DOHH2 (cell line): ENCODE data around the gene ILF2.

Experiments used
- H3F3A ChIP-seq: fragments of 200-600 bp; sonication (generic), shearing (Covaris generic); 2 replicates; pipeline ENCODE4 v1.6.0; 2016; ENCODE audit warnings: antibody characterized with exemption, mild to moderate bottlenecking; ENCODE audit not compliant: control insufficient read depth, insufficient read depth
- H3K27ac ChIP-seq: fragments of 200-600 bp; sonication (generic); 2 replicates; pipeline ENCODE4 v1.5.1; 2014; ENCODE audit warnings: low read depth, mild to moderate bottlenecking, low read length, moderate library complexity
- H3K27me3 ChIP-seq: fragments of 200-600 bp; sonication (generic); 2 replicates; pipeline ENCODE4 v1.6.1; 2014; ENCODE audit warnings: mild to moderate bottlenecking, low read length, mixed read lengths; ENCODE audit not compliant: control insufficient read depth
- H3K36me3 ChIP-seq: fragments of 200-600 bp; sonication (generic); 2 replicates; pipeline ENCODE4 v1.6.1; 2014; ENCODE audit warnings: mild to moderate bottlenecking, low read length, moderate library complexity, mixed read lengths; ENCODE audit not compliant: control insufficient read depth
- H3K4me1 ChIP-seq: fragments of 200-600 bp; sonication (generic); 2 replicates; pipeline ENCODE4 v1.6.1; 2014; ENCODE audit warnings: mild to moderate bottlenecking, low read length, mixed read lengths; ENCODE audit not compliant: control insufficient read depth
- H3K4me2 ChIP-seq: fragments of 200-600 bp; sonication (generic); 2 replicates; pipeline ENCODE4 v1.6.0; 2014; ENCODE audit warnings: mild to moderate bottlenecking, low read length, moderate library complexity
- H3K4me3 ChIP-seq: fragments of 200-600 bp; sonication (generic); 2 replicates; pipeline ENCODE4 v1.5.1; 2014; ENCODE audit warnings: mild to moderate bottlenecking, low read length, mixed read lengths
- H3K79me2 ChIP-seq: fragments of 200-600 bp; sonication (generic); 2 replicates; pipeline ENCODE4 v1.6.1; 2014; ENCODE audit warnings: mild to moderate bottlenecking, low read length, mixed read lengths; ENCODE audit not compliant: control insufficient read depth
- H3K9me2 ChIP-seq: fragments of 200-600 bp; sonication (generic); replicated peaks from 2 replicates; pipeline ENCODE4 v1.6.1; 2014; ENCODE audit warnings: mild to moderate bottlenecking, low read length, mixed read lengths; ENCODE audit not compliant: control insufficient read depth
- H3K9me3 ChIP-seq: fragments of 200-600 bp; sonication (generic); 2 replicates; pipeline ENCODE4 v1.6.1; 2014; ENCODE audit warnings: antibody characterized with exemption, low read length, mixed read lengths; ENCODE audit not compliant: control insufficient read depth, insufficient read depth
- H4K20me1 ChIP-seq: fragments of 200-600 bp; sonication (generic); 2 replicates; pipeline ENCODE4 v1.6.0; 2014; ENCODE audit warnings: low read depth, mild to moderate bottlenecking, antibody characterized with exemption, low read length, moderate library complexity; ENCODE audit not compliant: control insufficient read depth, insufficient read depth
- CTCF ChIP-seq: fragments of 200-600 bp; sonication (generic); IDR thresholded peaks from one replicate; pipeline ENCODE4 v1.5.1; 2014; ENCODE audit warnings: antibody characterized with exemption, mild to moderate bottlenecking, low read depth, low read length; ENCODE audit not compliant: poor library complexity, severe bottlenecking
- EZH2phosphoT487 ChIP-seq: fragments of 200-600 bp; sonication (generic); IDR thresholded peaks from 2 replicates; pipeline ENCODE4 v1.6.1; 2017; ENCODE audit warnings: borderline replicate concordance, mild to moderate bottlenecking, antibody characterized with exemption, low read length, moderate library complexity, mixed read lengths

Gene ILF2

GRCh38 chr1:153683854-153684253 is 13.1 kb upstream of the ILF2 start:
- no peak overlapping the region for H3K27ac ChIP-seq
- H3K4me2 ChIP-seq: no peak overlapping the region
- no peaks in the 10 kb centered on the region for H3F3A ChIP-seq

GRCh38 chr1:153682730-153683129 is 11.9 kb upstream of the ILF2 start:
- H3F3A ChIP-seq: no peaks in the 10 kb centered on the region
- peaks cover 9% of the 10 kb centered on the region for H3K4me1 ChIP-seq
- H3K27me3 ChIP-seq: peaks cover 69% of the 10 kb centered on the region
- H3K27ac ChIP-seq: no peak overlapping the region
- H3K36me3 ChIP-seq: no peaks in the 10 kb centered on the region
- H3K79me2 ChIP-seq: no peaks in the 10 kb centered on the region
- no peaks in the 10 kb centered on the region for H3K9me2 ChIP-seq
- no peak overlapping the region for H3K4me3 ChIP-seq
- H3K4me2 ChIP-seq: no peak overlapping the region
- H3K9me3 ChIP-seq: no peaks in the 10 kb centered on the region
- TF ChIP-seq CTCF: no peak
- no peak for TF ChIP-seq EZH2phosphoT487
- H4K20me1 ChIP-seq: no peaks in the 10 kb centered on the region

More at GRCh38 chr1:153683854-153684253, 13.1 kb upstream of the ILF2 start:
- Histone ChIP-seq H3K9me3 (no peaks in the 10 kb centered on the region), H3K4me3 (no peak overlapping the region), H3K4me1 (peaks cover 12% of the 10 kb centered on the region), H3K9me2 (no peaks in the 10 kb centered on the region), H3K27me3 (peaks cover 59% of the 10 kb centered on the region), H4K20me1 (no peaks in the 10 kb centered on the region), H3K36me3 (no peaks in the 10 kb centered on the region), H3K79me2 (no peaks in the 10 kb centered on the region)
- TF ChIP-seq CTCF: no peak
- no peak for TF ChIP-seq EZH2phosphoT487

- TF ChIP-seq EZH2phosphoT487 (no peak), CTCF (no peak)
- no peak overlapping the region for H3K27ac ChIP-seq
- H3K4me1 ChIP-seq: peaks cover 9% of the 10 kb centered on the region
- H3K36me3 ChIP-seq: no peaks in the 10 kb centered on the region
- no peaks in the 10 kb centered on the region for H3F3A ChIP-seq
- H4K20me1 ChIP-seq: no peaks in the 10 kb centered on the region
- no peaks in the 10 kb centered on the region for H3K79me2 ChIP-seq
- peaks cover 51% of the 10 kb centered on the region for H3K27me3 ChIP-seq
- H3K9me3 ChIP-seq: no peaks in the 10 kb centered on the region
- H3K9me2 ChIP-seq: no peaks in the 10 kb centered on the region
- H3K4me2 ChIP-seq: peak overlapping the region; percentile 54
- peak overlapping the region; percentile 48; the same call in 1 of the 2 replicates for H3K4me3 ChIP-seq
These were observed 9.3 kb upstream of the ILF2 start for GRCh38 chr1:153680120-153680403.
